ENCODE data around the gene RAB5B. TPM values are rescaled to one million over a fixed set of nuclear protein-coding genes. Genes with fewer than 3 reads are reported as not detected.

The RAB5B gene
- polyA plus RNA-seq, 2 of the 4 experiments (the other 2 are of a cell fraction) = 37.2 to 90.4 TPM

DNA sequence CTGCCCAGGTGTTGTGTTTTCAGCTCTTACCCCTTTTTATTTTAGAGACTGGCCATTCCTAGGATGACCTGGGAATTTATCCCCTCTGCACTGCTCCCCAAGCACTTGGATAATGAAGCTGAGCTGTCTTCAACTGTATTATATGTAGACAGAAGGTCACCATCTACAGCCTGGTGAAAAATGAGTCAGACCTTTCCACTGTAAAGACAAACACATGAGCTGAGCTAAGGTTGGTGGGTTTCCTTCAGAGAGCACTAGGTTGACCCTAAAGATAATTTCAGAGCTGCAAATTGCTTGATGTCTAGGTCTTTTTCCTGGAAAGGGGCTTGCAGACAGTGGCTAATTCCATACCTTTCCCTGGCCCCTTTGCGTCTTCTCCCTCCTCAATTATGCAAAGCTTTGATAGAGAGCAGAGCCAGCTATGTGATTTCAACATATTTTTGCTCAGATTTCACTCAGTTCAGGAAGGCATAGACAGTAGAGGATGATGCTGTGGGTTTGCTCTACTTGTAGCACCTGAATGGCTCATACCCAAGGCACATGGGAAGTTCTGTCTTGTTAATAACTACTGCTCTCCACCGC is 37.7 kb downstream of the RAB5B start (continued):
- TF ChIP-seq, protein P1, sequence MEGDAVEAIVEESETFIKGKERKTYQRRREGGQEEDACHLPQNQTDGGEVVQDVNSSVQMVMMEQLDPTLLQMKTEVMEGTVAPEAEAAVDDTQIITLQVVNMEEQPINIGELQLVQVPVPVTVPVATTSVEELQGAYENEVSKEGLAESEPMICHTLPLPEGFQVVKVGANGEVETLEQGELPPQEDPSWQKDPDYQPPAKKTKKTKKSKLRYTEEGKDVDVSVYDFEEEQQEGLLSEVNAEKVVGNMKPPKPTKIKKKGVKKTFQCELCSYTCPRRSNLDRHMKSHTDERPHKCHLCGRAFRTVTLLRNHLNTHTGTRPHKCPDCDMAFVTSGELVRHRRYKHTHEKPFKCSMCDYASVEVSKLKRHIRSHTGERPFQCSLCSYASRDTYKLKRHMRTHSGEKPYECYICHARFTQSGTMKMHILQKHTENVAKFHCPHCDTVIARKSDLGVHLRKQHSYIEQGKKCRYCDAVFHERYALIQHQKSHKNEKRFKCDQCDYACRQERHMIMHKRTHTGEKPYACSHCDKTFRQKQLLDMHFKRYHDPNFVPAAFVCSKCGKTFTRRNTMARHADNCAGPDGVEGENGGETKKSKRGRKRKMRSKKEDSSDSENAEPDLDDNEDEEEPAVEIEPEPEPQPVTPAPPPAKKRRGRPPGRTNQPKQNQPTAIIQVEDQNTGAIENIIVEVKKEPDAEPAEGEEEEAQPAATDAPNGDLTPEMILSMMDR (IDR thresholded peaks at IDR 0.05) = no peak

DNA sequence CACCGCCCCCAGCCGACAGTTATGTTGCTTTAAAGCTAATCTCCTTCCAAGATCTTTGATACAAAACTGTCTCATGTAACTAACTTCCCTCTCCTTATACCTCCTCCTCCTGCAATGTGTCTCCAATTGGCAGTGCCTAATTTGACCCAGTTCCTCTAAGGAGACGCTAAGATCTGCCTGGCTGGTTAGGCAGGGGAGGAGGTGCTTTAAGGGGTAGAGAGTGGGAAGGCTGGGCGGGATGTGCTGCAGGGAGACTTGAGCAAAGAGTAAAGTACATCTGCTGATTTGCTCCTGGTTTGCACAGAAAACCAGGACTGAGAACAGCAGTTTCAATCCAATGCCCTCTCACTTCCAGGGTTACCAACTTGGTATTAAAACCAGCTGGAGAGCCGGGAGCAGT is 39.6 kb downstream of the RAB5B start:
- DNase-seq (ENCODE audit: low read depth in 1 of 2, low spot score in 1 of 2) (no peak), ATAC-seq (no peak), FAIRE-seq (no peak)
- no peaks in the 10 kb centered on the region for H3K4me1 ChIP-seq
- H3K9me3 ChIP-seq = no peaks in the 10 kb centered on the region
- H3K4me3 ChIP-seq = no peak overlapping the region
- no peak overlapping the region for H3K27ac ChIP-seq
- TF ChIP-seq PHF8 (IDR thresholded peaks at IDR 0.05; ENCODE audit: borderline replicate concordance, low read depth) (no peak), TFCP2L1 (CRISPR knock-in tag; IDR thresholded peaks at IDR 0.05) (no peak), RNF2 (IDR thresholded peaks at IDR 0.05; ENCODE audit: borderline replicate concordance, low read depth) (no peak)
- WGBS (ENCODE audit: missing lambda C conversion rate) = 92% methylated on average over 5 of the region's 5 CpGs
- H3K4me2 ChIP-seq = no peak overlapping the region
- ChIA-PET CTCF (interaction anchor here (0.7 to 5.7 kb wide), 4 partner anchors 15 to 105 kb away, joined by 3 to 33 read pairs (median 18); partner anchors contain the start of genes SUOX and ZC3H10), POLR2A (no interaction called here)

DNA sequence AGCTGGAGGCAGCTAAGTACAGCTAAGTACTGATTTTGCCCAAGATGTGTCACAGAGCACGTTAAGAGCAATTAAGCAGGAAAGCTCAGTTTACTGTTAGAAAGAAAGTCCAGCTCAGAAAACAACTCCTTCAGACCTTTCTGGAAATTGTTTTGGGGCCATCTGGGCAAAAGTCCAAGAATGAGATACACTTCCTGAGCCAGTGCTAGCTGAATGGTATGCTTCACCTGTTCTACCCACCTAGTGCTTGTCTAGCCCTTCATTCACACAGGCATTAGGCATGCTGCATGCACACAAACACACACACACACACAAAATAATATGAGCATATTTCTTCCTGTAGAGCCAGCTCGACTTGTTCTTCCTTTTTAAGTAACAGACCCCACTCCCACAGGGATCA is 40.3 kb downstream of the RAB5B start:
- ChIA-PET CTCF (interaction anchor here (0.7 to 5.7 kb wide), 4 partner anchors 14 to 275 kb away, joined by 3 to 33 read pairs (median 18); partner anchors contain the start of gene SUOX), POLR2A (no interaction called here)
- WGBS (ENCODE audit: missing lambda C conversion rate) = 51% methylated on average over 2 of the region's 2 CpGs
- no peak overlapping the region for H3K27ac ChIP-seq
- H3K9me3 ChIP-seq = no peaks in the 10 kb centered on the region
- FAIRE-seq (no peak), ATAC-seq (0 out of 6 replicates have a peak, but pooled peaks of 1 of the 2 experiments have one; percentile 24), DNase-seq (ENCODE audit: low read depth in 1 of 2, low spot score in 1 of 2) (no peak)
- no peak overlapping the region for H3K4me3 ChIP-seq
- H3K4me1 ChIP-seq = no peaks in the 10 kb centered on the region
- no peak overlapping the region for H3K4me2 ChIP-seq
- no peak for TF ChIP-seq HOXA7 (CRISPR knock-in tag; IDR thresholded peaks at IDR 0.05)
- TF ChIP-seq RCOR1 (IDR thresholded peaks at IDR 0.05; ENCODE audit: low read depth, low read length) = no peak
- TF ChIP-seq ZC3H11A (IDR thresholded peaks at IDR 0.05) = no peak
- TF ChIP-seq TP53 (CRISPR knock-in tag; IDR thresholded peaks at IDR 0.05) = no peak
- no peak for TF ChIP-seq ZFP36 (IDR thresholded peaks at IDR 0.05; ENCODE audit: borderline replicate concordance, partially characterized antibody)
- TF ChIP-seq, protein P2, sequence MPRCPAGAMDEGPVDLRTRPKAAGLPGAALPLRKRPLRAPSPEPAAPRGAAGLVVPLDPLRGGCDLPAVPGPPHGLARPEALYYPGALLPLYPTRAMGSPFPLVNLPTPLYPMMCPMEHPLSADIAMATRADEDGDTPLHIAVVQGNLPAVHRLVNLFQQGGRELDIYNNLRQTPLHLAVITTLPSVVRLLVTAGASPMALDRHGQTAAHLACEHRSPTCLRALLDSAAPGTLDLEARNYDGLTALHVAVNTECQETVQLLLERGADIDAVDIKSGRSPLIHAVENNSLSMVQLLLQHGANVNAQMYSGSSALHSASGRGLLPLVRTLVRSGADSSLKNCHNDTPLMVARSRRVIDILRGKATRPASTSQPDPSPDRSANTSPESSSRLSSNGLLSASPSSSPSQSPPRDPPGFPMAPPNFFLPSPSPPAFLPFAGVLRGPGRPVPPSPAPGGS (IDR thresholded peaks at IDR 0.05) = no peak
- no peak for TF ChIP-seq FOXS1 (CRISPR knock-in tag; IDR thresholded peaks at IDR 0.05)
- TF ChIP-seq HDAC2 (IDR thresholded peaks at IDR 0.05) = no peak
- TF ChIP-seq EP300 (IDR thresholded peaks at IDR 0.05) = no peak
- TF ChIP-seq GATA3 (IDR thresholded peaks at IDR 0.05; ENCODE audit: borderline replicate concordance) = no peak
- no peak for TF ChIP-seq POLR2A (IDR thresholded peaks at IDR 0.05; ENCODE audit: low read length)
- TF ChIP-seq MYC (IDR thresholded peaks at IDR 0.05; ENCODE audit: borderline replicate concordance, low read length) = no peak
- no peak for TF ChIP-seq HOXB13 (CRISPR knock-in tag; IDR thresholded peaks at IDR 0.05; ENCODE audit: low read depth)
- TF ChIP-seq, protein P3, sequence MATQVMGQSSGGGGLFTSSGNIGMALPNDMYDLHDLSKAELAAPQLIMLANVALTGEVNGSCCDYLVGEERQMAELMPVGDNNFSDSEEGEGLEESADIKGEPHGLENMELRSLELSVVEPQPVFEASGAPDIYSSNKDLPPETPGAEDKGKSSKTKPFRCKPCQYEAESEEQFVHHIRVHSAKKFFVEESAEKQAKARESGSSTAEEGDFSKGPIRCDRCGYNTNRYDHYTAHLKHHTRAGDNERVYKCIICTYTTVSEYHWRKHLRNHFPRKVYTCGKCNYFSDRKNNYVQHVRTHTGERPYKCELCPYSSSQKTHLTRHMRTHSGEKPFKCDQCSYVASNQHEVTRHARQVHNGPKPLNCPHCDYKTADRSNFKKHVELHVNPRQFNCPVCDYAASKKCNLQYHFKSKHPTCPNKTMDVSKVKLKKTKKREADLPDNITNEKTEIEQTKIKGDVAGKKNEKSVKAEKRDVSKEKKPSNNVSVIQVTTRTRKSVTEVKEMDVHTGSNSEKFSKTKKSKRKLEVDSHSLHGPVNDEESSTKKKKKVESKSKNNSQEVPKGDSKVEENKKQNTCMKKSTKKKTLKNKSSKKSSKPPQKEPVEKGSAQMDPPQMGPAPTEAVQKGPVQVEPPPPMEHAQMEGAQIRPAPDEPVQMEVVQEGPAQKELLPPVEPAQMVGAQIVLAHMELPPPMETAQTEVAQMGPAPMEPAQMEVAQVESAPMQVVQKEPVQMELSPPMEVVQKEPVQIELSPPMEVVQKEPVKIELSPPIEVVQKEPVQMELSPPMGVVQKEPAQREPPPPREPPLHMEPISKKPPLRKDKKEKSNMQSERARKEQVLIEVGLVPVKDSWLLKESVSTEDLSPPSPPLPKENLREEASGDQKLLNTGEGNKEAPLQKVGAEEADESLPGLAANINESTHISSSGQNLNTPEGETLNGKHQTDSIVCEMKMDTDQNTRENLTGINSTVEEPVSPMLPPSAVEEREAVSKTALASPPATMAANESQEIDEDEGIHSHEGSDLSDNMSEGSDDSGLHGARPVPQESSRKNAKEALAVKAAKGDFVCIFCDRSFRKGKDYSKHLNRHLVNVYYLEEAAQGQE (IDR thresholded peaks at IDR 0.05) = no peak
